SK-N-SH (cell line): Measurements from ENCODE around the gene SPOCK1. TPM values are rescaled to one million over a fixed set of nuclear protein-coding genes. Genes with fewer than 3 reads are reported as not detected.
A peak's percentile ranks its signal among the peaks of the same experiment; 100 is the strongest.

Experiments used
- CTCF ChIA-PET: fragments of 300-600, 350-600 bp; formaldehyde crosslinking; extraction: SDS; loops from one replicate; lab custom pipeline; 2021; lab: Yijun Ruan, JAX
- POLR2A ChIA-PET: fragments of 350-600 bp; sonication (Branson Sonifier 250); formaldehyde crosslinking; extraction: SDS; loops from one replicate; lab custom pipeline; 2020; ENCODE audit warnings: antibody characterized with exemption, inconsistent platforms; lab: Yijun Ruan, JAX
- DNase-seq: peaks from one replicate; pipeline ENCODE4 v3.0.0; 2012
- H2AFZ ChIP-seq: fragments of 200-600 bp; sonication (generic); 2 replicates; pipeline ENCODE4 v1.8.1; 2016; ENCODE audit warnings: antibody characterized with exemption, mild to moderate bottlenecking, low read depth
- H3F3A ChIP-seq: fragments of 200-600 bp; sonication (generic); replicated peaks from 2 replicates; pipeline ENCODE3; 2016; ENCODE audit warnings: antibody characterized with exemption, mild to moderate bottlenecking; ENCODE audit not compliant: insufficient read depth
- H3K27ac ChIP-seq, 2 experiments: fragments of 200-500 bp in 1 of 2; fragments of 200-600 bp in 1 of 2; sonication (Bioruptor generic) in 1 of 2; sonication (generic), shearing (Covaris generic) in 1 of 2; 2 replicates each; pipeline versions ENCODE4 v1.5.1 to v1.6.1; 2014 to 2016; ENCODE audit warnings: low read depth in 2 of 2, inconsistent platforms in 1 of 2, low read length in 1 of 2, mild to moderate bottlenecking in 1 of 2, mixed read lengths in 1 of 2
- H3K27me3 ChIP-seq: fragments of 200-600 bp; sonication (generic), shearing (Covaris generic); 2 replicates; pipeline ENCODE4 v1.6.1; 2016; ENCODE audit warnings: mixed run types; ENCODE audit not compliant: insufficient read depth
- H3K36me3 ChIP-seq, 2 experiments: fragments of 200-500 bp in 1 of 2; fragments of 200-600 bp in 1 of 2; sonication (Bioruptor generic) in 1 of 2; sonication (generic) in 1 of 2; replicated peaks in 1 of 2; 2 replicates each; pipeline versions ENCODE3 to v1.5.1; 2014 to 2016; ENCODE audit warnings: low read length in 1 of 2, mild to moderate bottlenecking in 1 of 2; ENCODE audit not compliant: insufficient read depth in 2 of 2, control insufficient read depth in 1 of 2
- H3K4me1 ChIP-seq, 2 experiments: fragments of 200-500 bp in 1 of 2; fragments of 200-600 bp in 1 of 2; sonication (Bioruptor generic) in 1 of 2; sonication (generic), shearing (Covaris generic) in 1 of 2; 2 replicates each; pipeline versions ENCODE4 v1.5.1 to v1.6.1; 2014 to 2016; ENCODE audit warnings: low read depth in 1 of 2, low read length in 1 of 2, mixed run types in 1 of 2; ENCODE audit not compliant: insufficient read depth in 2 of 2, control insufficient read depth in 1 of 2
- H3K4me2 ChIP-seq: fragments of 200-600 bp; sonication (generic), shearing (Covaris generic); 2 replicates; pipeline ENCODE4 v1.6.1; 2017; ENCODE audit warnings: mixed run types
- H3K4me3 ChIP-seq, 2 experiments: fragments of 200-500 bp in 1 of 2; fragments of 200-600 bp in 1 of 2; sonication (Bioruptor generic) in 1 of 2; sonication (generic), shearing (Covaris generic) in 1 of 2; 2 replicates each; pipeline versions ENCODE4 v1.5.1 to v1.8.1; 2014 to 2016; ENCODE audit warnings: low read depth in 2 of 2, inconsistent platforms in 1 of 2, low read length in 1 of 2, mild to moderate bottlenecking in 1 of 2, mixed read lengths in 1 of 2, moderate library complexity in 1 of 2
- H3K79me2 ChIP-seq: fragments of 200-600 bp; sonication (generic); 2 replicates; pipeline ENCODE4 v1.8.1; 2017; ENCODE audit warnings: mild to moderate bottlenecking; ENCODE audit not compliant: insufficient read depth
- H3K9ac ChIP-seq: fragments of 200-600 bp; sonication (generic); 2 replicates; pipeline ENCODE4 v1.6.1; 2017; ENCODE audit warnings: mixed run types
- H3K9me2 ChIP-seq: fragments of 200-600 bp; sonication (generic); 2 replicates; pipeline ENCODE4 v1.6.1; 2017; ENCODE audit warnings: mixed run types
- H3K9me3 ChIP-seq: fragments of 200-600 bp; sonication (generic); 2 replicates; pipeline ENCODE4 v1.6.1; 2017; ENCODE audit warnings: mixed run types, mild to moderate bottlenecking, moderate library complexity
- H4K20me1 ChIP-seq: fragments of 200-600 bp; sonication (generic); 2 replicates; pipeline ENCODE4 v1.6.1; 2017; ENCODE audit warnings: mild to moderate bottlenecking, mixed run types; ENCODE audit not compliant: insufficient read depth
- CHD2 ChIP-seq: fragments of 150-350 bp; IDR thresholded peaks from 2 replicates; pipeline ENCODE4 v1.6.1; 2018; ENCODE audit warnings: low read length; ENCODE audit not compliant: partially characterized antibody
- CTCF ChIP-seq: fragments of 200-600 bp; sonication (generic); IDR thresholded peaks from 2 replicates; pipeline ENCODE4 v1.6.1; 2017; ENCODE audit warnings: antibody characterized with exemption, mild to moderate bottlenecking, moderate library complexity
- EP300 ChIP-seq, 2 experiments: IDR thresholded peaks; 2 replicates each; pipeline versions ENCODE4 v1.4.0 to v1.6.1; 2012; ENCODE audit warnings: borderline replicate concordance in 1 of 2, low read depth in 1 of 2, low read length in 1 of 2
- FOSL2 ChIP-seq: IDR thresholded peaks from 2 replicates; pipeline ENCODE4 v1.4.0; 2012; ENCODE audit warnings: low read depth, mild to moderate bottlenecking, moderate library complexity, borderline replicate concordance
- FOXJ3 ChIP-seq: sonication (generic); formaldehyde crosslinking; IDR thresholded peaks from 2 replicates; pipeline ENCODE4 v1.5.1; 2020; ENCODE audit warnings: mild to moderate bottlenecking, missing genetic modification reagents
- FOXM1 ChIP-seq: IDR thresholded peaks from 2 replicates; pipeline ENCODE4 v1.4.0; 2012; ENCODE audit warnings: low read depth, mild to moderate bottlenecking
- GATA2 ChIP-seq: sonication (generic); formaldehyde crosslinking; IDR thresholded peaks from 2 replicates; pipeline ENCODE4 v1.5.0; 2020; ENCODE audit warnings: mild to moderate bottlenecking, missing genetic modification reagents
- IRF3 ChIP-seq: fragments of 150-350 bp; IDR thresholded peaks from 2 replicates; pipeline ENCODE4 v1.6.1; 2016; ENCODE audit warnings: mild to moderate bottlenecking, low read depth, low read length
- JUND ChIP-seq: IDR thresholded peaks from 2 replicates; pipeline ENCODE4 v1.4.0; 2012
- MEF2A ChIP-seq: IDR thresholded peaks from 2 replicates; pipeline ENCODE4 v1.4.0; 2012; ENCODE audit warnings: low read depth, borderline replicate concordance
- MXI1 ChIP-seq: IDR thresholded peaks from 2 replicates; pipeline ENCODE4 v1.6.1; 2012; ENCODE audit warnings: mild to moderate bottlenecking, low read depth, low read length, improper control_type of control experiment
- NFIC ChIP-seq: IDR thresholded peaks from 2 replicates; pipeline ENCODE4 v1.4.0; 2012; ENCODE audit warnings: borderline replicate concordance
- NRF1 ChIP-seq: IDR thresholded peaks from 2 replicates; pipeline ENCODE4 v1.6.1; 2012; ENCODE audit warnings: low read depth, mild to moderate bottlenecking, low read length
- PBX3 ChIP-seq: IDR thresholded peaks from 2 replicates; pipeline ENCODE4; 2012
- POLR2AphosphoS5 ChIP-seq: IDR thresholded peaks from 2 replicates; pipeline ENCODE4 v1.6.1; 2012; ENCODE audit warnings: low read depth, low read length
- RAD21 ChIP-seq: IDR thresholded peaks from 2 replicates; pipeline ENCODE4 v1.6.1; 2012; ENCODE audit warnings: mild to moderate bottlenecking, low read length
- RCOR1 ChIP-seq: fragments of 150-350 bp; IDR thresholded peaks from 2 replicates; pipeline ENCODE4 v1.6.1; 2017; ENCODE audit warnings: antibody characterized with exemption, low read length
- RFX5 ChIP-seq: IDR thresholded peaks from 2 replicates; pipeline ENCODE4 v1.6.1; 2012; ENCODE audit warnings: mild to moderate bottlenecking, improper control_type of control experiment, low read length
- RXRA ChIP-seq: IDR thresholded peaks from 2 replicates; pipeline ENCODE4 v1.4.0; 2012; ENCODE audit warnings: low read depth, mild to moderate bottlenecking, borderline replicate concordance
- SIN3A ChIP-seq: IDR thresholded peaks from 2 replicates; pipeline ENCODE4 v1.6.1; 2012; ENCODE audit warnings: low read depth, mild to moderate bottlenecking, low read length, moderate library complexity, borderline replicate concordance
- TAF1 ChIP-seq: IDR thresholded peaks from 2 replicates; pipeline ENCODE4 v1.6.1; 2012; ENCODE audit warnings: low read depth, mild to moderate bottlenecking, low read length, moderate library complexity, borderline replicate concordance
- TCF12 ChIP-seq: IDR thresholded peaks from 2 replicates; pipeline ENCODE4 v1.4.0; 2012
- TEAD4 ChIP-seq: IDR thresholded peaks from 2 replicates; pipeline ENCODE4 v1.4.0; 2012; ENCODE audit warnings: mild to moderate bottlenecking, borderline replicate concordance; ENCODE audit not compliant: insufficient read depth
- USF1 ChIP-seq: IDR thresholded peaks from 2 replicates; pipeline ENCODE4 v1.4.0; 2012; ENCODE audit warnings: low read depth, borderline replicate concordance
- YY1 ChIP-seq: IDR thresholded peaks from 2 replicates; pipeline ENCODE4 v1.4.0; 2012; ENCODE audit warnings: low read depth, mild to moderate bottlenecking
- WGBS: methylation state at CpG from one replicate; pipeline ENCODE4 v1.1.6; 2017; ENCODE audit warnings: low lambda C conversion rate; 5-methylcytosine and 5-hydroxymethylcytosine counted together
- polyA plus RNA-seq, 3 experiments: library from polyadenylated mRNA; depleted of rRNA; stranded (reverse); fragments of >200 nt; gene quantifications; 2 replicates each; pipeline ENCODE4 v1.2.3, GENCODE V29; 2012

The SPOCK1 gene
- polyA plus RNA-seq, 1 of the 3 experiments (the other 2 are of a cell fraction): 11.3 TPM

- 0 out of 2 replicates have a peak, but pooled peaks have one; percentile 17 for TF ChIP-seq PBX3
- no peak for TF ChIP-seq USF1
- TF ChIP-seq MEF2A: no peak
- no peak for TF ChIP-seq IRF3
- peak; percentile 40 for TF ChIP-seq TCF12
- no peak for TF ChIP-seq JUND
Observed at GRCh38 chr5:137181667-137182066, 317.5 kb downstream of the SPOCK1 start (continued).

- 79% methylated on average over 2 of the region's 2 CpGs for WGBS
- H3F3A ChIP-seq: no peaks in the 10 kb centered on the region
- H2AFZ ChIP-seq: no peak overlapping the region
- no peaks in the 10 kb centered on the region for H3K9me2 ChIP-seq
- H3K4me1 ChIP-seq: peaks cover 0 to 59% of the 10 kb centered on the region in 2 experiments; a peak in 2 of 4 replicates
- H3K27ac ChIP-seq: peak overlapping the region in 1 of 2 experiments; percentile 47; a peak in 2 of 4 replicates
- H3K9ac ChIP-seq: no peak overlapping the region
- peaks cover 3% of the 10 kb centered on the region; the same call in 1 of the 2 replicates for H3K79me2 ChIP-seq
- POLR2A ChIA-PET: no interaction called here
- H3K4me3 ChIP-seq: no peak overlapping the region
- no peaks in the 10 kb centered on the region for H3K9me3 ChIP-seq
- no peaks in the 10 kb centered on the region for H3K36me3 ChIP-seq
- H3K4me2 ChIP-seq: no peak overlapping the region
- no peaks in the 10 kb centered on the region for H3K27me3 ChIP-seq
- CTCF ChIA-PET: no interaction called here
- DNase-seq: peak; percentile 25
- H4K20me1 ChIP-seq: no peaks in the 10 kb centered on the region
- no peak for TF ChIP-seq PBX3
- TF ChIP-seq FOXJ3: peak; percentile 16; the same call in 1 of the 2 replicates
- TF ChIP-seq TCF12: no peak
- TF ChIP-seq RAD21: no peak
- TF ChIP-seq GATA2 (CRISPR knock-in tag): peak; percentile 87
- TF ChIP-seq POLR2AphosphoS5: no peak
- no peak for TF ChIP-seq IRF3
- TF ChIP-seq FOSL2: no peak
- no peak for TF ChIP-seq JUND
- TF ChIP-seq FOXM1: no peak
- TF ChIP-seq RFX5: no peak
- TF ChIP-seq SIN3A: no peak
- TF ChIP-seq RCOR1: peak; percentile 87
- no peak for TF ChIP-seq CTCF
- TF ChIP-seq MXI1: no peak
- TF ChIP-seq TAF1: no peak
- peak in 1 of 2 experiments; percentile 92; a peak in 2 of 4 replicates for TF ChIP-seq EP300 (IDR thresholded peaks at IDR 0.05; ENCODE audit: borderline replicate concordance in 1 of 2, low read depth in 1 of 2, low read length in 1 of 2)
- TF ChIP-seq NFIC: no peak
- TF ChIP-seq CHD2: peak; percentile 59
- no peak for TF ChIP-seq MEF2A
- TF ChIP-seq NRF1: no peak
- no peak for TF ChIP-seq TEAD4
- no peak for TF ChIP-seq YY1
- no peak for TF ChIP-seq RXRA
Observed at GRCh38 chr5:137179203-137179602, 319.9 kb downstream of the SPOCK1 start.
